Endothelial cell of umbilical vein (primary cell): Measurements from ENCODE around the gene ACSS1.

Experiments used
- CTCF ChIP-seq, 2 donors: IDR thresholded peaks; 1 replicate in 1 of 2; 2 replicates in 1 of 2; pipeline ENCODE4 v1.5.1; 2011; ENCODE audit warnings: low read length in 2 of 2, mild to moderate bottlenecking in 2 of 2, moderate library complexity in 2 of 2, control low read depth in 1 of 2, inconsistent platforms in 1 of 2, low read depth in 1 of 2; ENCODE audit not compliant: insufficient read depth in 1 of 2; ENCODE audit errors: extremely low read depth in 1 of 2
- EZH2 ChIP-seq: IDR thresholded peaks from 2 replicates; pipeline ENCODE4 v1.6.1; 2012; ENCODE audit warnings: borderline replicate concordance, low read depth, mild to moderate bottlenecking, moderate library complexity, low read length, inconsistent platforms; ENCODE audit not compliant: severe bottlenecking

- TF ChIP-seq EZH2 (no peak), CTCF (IDR thresholded peaks at IDR 0.05; ENCODE audit: extremely low read depth in 1 of 2, insufficient read depth in 1 of 2, low read depth in 1 of 2, low read length in 2 of 2) (no peak)
These were observed 10.9 kb downstream of the ACSS1 start for GRCh38 chr20:25046736-25047666.
